Frontal cortex (tissue), 4 donors: Measurements from ENCODE around the gene CTR9. TPM values are rescaled to one million over a fixed set of nuclear protein-coding genes. Genes with fewer than 3 reads are reported as not detected.

Source experiments
- DNase-seq, 2 donors: peaks; one replicate each; pipeline ENCODE4 v3.0.0; 2012; ENCODE audit warnings: low spot score in 2 of 2
- FAIRE-seq: peaks from 2 replicates; lab custom pipeline; 2012; peaks lifted over from hg19 to GRCh38; lab: Jason Lieb, UNC
- total RNA-seq: library from RNA; depleted of rRNA; stranded (reverse); fragments of >200 nt; gene quantifications from one replicate; pipeline ENCODE4 v1.2.3, GENCODE V29; 2014
- donor health status: control.
- donor health status: control.
- donor health status: control.

Gene CTR9
- total RNA-seq, 1 donor from 2014 or later, result 39.9 TPM

- FAIRE-seq (no peak), DNase-seq (peak; percentile 68 to 86)
Measured at GRCh38 chr11:10735481-10736475, 15.3 kb upstream of the CTR9 start.

- DNase-seq (no peak), FAIRE-seq (no peak)
Measured at GRCh38 chr11:10742460-10743208, 8.4 kb upstream of the CTR9 start.

DNA sequence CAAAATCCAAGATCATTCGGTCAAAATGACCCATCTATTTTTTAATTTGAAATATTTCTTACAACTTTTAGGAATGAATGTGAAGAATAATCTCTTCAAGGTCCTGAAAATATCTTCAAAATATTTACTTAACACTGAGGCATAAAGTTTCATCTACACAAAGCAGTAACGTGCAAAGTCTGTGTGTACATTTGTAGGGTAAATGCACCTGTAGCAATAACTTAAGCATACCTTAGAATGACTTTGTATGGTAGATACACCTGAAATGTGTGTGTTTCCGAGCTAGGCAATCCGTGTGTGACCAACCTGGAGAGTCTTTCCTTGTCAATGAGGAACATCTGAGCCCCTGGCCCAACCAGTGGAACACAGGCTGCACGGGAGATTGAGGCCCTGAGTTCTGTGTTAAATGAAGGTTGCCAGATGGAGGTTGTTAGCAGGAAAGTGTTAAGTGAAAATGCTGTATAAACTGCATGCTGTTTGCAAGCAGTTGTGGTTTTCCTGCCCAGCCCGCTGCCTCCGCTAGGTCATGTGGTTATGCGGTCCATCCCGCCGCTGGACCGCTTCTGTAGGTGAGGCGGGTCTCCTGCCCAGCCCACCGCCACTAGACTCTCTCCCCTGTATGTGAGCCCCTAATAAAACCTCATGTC lies 7.6 kb upstream of the CTR9 start:
- FAIRE-seq, result no peak
- DNase-seq, result no peak

- DNase-seq, result no peak
- FAIRE-seq, result no peak
Measured at GRCh38 chr11:10744206-10744605, 6.8 kb upstream of the CTR9 start.

DNA sequence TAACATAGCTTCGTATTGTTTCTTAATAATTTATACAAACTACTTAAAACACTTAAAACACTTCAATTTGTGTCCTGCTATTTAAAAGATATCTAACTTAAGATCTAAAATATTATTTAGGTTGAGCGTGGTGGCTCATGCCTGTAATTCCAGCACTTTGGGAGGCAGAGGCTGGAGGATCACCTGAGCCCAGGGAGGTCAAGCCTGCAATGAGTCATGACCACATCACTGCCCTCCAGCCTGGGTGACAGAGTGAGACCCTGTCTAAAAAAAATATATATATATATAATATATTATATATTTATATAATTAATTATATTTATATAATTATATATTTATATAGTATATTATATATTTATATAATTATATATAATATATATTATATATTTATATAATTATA lies 4.2 kb upstream of the CTR9 start:
- no peak for DNase-seq
- FAIRE-seq, result no peak

DNA sequence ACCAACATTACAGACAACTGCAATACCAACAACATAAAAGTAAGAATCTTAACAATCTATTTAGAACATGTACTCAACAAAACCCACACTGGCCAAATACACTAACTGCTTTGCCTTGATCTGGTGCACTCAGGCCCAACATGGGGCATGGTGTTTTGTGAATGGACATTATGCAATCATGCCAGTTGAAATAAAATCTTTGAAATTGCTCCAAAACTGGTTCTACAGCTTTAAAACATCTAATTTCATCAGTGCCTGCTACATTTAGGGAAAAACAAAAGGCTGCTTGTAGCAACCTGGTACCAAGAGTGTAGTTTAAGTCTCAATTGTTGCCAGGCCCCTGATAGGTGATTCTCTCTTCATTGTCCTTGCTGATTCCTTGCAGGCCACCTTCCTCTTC lies 3.3 kb upstream of the CTR9 start:
- FAIRE-seq (no peak), DNase-seq (no peak)

DNA sequence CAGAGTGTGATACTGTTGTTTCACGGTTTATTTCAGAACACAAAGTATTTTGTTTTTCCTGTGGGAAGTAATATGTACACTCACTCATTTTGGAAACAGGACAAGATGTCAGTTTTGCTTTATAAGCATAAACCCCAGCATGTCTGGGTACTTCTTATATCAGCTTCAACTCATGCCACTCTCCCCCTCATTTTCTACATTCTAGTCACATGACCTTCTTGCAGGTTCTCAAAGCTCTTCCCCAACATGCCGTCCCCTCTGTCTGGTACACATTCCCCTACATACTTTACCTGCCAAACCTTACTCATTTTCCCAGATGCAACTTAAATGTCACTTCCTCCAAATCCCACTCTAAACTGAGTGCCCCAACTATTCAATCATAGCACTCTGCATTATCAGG lies 1.6 kb upstream of the CTR9 start:
- FAIRE-seq (no peak), DNase-seq (no peak)

- DNase-seq, result no peak
- no peak for FAIRE-seq
Measured at GRCh38 chr11:10751581-10751940, 515 bp downstream of the CTR9 start.

GRCh38 chr11:10752061-10752460 lies 1.0 kb downstream of the CTR9 start:
- FAIRE-seq (no peak), DNase-seq (no peak)

DNA sequence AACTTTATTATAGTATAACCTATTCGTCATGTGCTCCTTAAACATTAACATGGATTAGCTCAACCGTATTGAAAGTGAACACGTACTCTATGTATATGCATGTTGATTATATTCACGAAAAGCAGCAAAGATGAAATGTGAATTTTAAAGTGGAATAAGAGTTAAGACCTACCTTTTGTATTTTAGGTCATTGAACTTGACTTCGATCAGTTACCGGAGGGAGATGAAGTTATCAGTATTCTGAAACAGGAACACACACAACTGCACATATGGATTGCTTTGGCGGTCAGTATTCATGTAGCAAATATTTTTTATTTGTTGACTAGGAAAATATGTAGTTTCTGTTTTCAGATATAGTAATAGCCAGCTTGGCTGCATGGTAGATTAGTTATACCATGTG lies 1.4 kb downstream of the CTR9 start:
- no peak for DNase-seq
- no peak for FAIRE-seq

- DNase-seq (no peak), FAIRE-seq (no peak)
Measured at GRCh38 chr11:10758957-10759356, 7.9 kb downstream of the CTR9 start.

DNA sequence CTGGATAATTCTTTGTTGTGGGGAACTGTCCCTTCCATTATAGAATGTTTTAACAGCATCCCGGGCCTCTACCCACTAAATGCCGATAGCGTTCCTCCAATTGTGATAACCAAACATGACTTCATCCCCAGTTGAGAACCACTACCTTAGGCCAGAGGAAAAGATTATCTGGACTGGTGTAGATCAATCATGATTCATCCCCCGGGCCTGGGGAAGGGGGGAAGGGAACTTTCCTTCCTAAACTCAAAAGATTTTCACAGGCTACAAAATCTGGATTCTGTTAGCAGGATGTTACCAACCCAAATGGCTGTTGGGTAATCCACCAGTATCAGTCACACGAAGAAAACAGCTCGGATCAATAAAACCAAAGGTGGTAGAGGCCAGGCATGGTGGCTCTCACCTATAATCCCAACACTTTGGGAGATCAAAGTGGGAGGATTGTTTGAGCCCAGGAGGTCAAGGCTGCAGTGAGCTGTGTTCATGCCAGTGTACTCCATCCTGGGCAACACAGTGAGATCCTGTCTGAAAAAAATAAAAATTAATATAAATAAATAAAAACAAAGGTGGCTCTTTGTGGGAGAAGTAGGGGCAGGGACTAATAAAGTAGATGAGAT lies 10.1 kb downstream of the CTR9 start:
- no peak for FAIRE-seq
- no peak for DNase-seq

DNA sequence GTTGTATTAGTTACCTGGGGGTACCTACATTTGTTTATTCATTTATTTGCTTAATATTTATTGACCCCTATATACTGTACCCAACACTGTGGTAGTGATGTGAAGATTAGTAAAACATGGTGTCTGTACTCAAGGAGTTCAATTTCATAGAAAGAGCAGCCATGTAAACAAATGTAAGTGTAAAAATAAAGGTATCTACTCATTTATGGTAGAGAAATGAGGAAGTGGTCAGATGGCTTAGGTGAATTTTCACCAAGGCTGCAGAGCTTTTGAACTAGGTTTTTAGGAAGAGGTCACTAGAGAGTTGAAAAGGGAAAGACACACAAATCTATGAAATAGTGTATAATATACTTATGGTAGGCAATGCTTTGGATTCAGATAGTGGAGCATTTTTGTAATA lies 11.1 kb downstream of the CTR9 start:
- no peak for FAIRE-seq
- no peak for DNase-seq

GRCh38 chr11:10762913-10763421 lies 11.9 kb downstream of the CTR9 start:
- FAIRE-seq (no peak), DNase-seq (no peak)

DNA sequence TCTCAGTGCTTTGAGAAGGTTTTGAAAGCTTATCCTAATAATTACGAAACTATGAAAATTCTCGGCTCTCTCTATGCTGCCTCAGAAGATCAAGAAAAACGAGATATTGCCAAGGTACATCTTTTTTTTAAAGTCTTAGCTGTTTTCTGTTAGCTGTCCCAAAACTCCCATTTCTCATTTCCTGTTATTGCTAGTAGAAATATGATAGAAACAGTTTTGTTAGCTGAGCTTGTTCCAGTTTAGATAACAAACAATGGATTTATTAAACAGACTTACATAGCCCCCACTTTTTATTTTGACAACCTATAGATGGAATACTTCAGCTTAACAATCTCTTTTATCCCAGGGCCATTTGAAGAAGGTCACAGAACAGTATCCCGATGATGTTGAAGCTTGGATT lies 12.7 kb downstream of the CTR9 start:
- FAIRE-seq (no peak), DNase-seq (no peak)

GRCh38 chr11:10764412-10764811 lies 13.4 kb downstream of the CTR9 start:
- no peak for FAIRE-seq
- DNase-seq, result no peak

- DNase-seq (no peak), FAIRE-seq (no peak)
Measured at GRCh38 chr11:10770626-10771254, 19.7 kb downstream of the CTR9 start.

DNA sequence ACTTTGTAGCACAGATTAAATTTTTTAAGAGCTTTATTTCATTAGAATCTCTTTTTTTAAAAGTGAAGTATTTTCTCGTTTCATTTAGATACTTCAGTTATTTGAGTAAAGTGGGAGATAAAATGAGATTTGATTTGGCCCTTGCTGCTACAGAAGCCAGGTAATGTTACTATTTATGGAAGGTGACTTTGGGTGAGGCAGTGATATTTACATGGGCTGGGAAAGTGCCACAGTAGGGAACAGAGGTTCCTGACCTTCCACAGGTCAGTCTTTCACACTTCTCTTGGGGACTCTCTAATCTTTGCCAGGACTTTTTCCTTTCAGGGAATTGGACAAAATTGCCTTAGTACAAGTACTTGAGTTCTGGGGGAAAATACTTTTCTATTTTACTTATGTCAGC lies 20.4 kb downstream of the CTR9 start:
- FAIRE-seq (no peak), DNase-seq (no peak)

DNA sequence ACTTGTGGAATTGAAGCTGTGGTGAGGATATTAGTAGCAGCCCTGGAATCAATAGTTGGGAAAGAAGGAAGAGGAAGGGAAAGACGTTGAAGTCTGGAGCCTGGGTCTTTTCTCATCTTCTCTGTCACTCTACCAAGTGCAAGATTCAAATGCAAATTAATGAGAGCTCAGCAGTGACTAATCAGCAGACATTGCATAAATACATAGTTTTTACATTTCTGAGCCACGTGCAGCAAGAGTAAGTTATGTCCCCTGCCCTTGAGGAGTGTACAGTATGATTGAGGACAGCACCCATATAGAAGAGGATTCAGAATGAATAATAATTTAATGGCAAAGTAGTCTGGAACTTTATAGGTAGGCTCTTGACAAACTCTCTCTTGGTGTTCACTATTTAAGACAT lies 23.8 kb downstream of the CTR9 start:
- FAIRE-seq, result no peak
- no peak for DNase-seq

DNA sequence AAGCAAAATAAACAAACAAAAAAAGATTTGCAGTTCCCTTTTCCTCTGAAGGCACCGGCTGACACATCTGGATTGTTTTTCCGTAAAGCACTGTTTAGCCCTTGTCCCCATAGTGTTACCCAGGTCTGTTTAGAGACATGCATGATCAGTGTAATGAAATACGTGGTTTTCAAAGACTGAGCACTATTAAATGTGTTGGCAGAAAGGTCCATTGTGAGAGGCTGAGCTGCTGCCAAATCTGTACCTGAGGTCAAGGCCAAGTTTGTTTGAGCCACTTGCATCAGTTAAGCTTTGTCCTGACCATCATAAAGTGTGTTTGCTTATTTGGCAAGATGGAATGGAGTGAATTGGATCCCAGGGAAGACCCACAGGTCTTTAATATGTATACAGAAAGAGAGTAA lies 26.3 kb downstream of the CTR9 start:
- DNase-seq, result no peak
- FAIRE-seq, result no peak
